GM23248 (cell line): Measurements from ENCODE around the gene MAP1B. TPM values are rescaled to one million over a fixed set of nuclear protein-coding genes. Genes with fewer than 3 reads are reported as not detected.

Experiments
- DNase-seq: peaks from one replicate; pipeline ENCODE4 v3.0.0-alpha.2; 2015
- H2AFZ ChIP-seq: fragments of 200-600 bp; sonication (generic); 2 replicates; pipeline ENCODE4 v1.6.1; 2016; ENCODE audit warnings: antibody characterized with exemption
- H3F3A ChIP-seq: fragments of 200-600 bp; sonication (generic); 2 replicates; pipeline ENCODE4 v1.6.1; 2016; ENCODE audit warnings: mild to moderate bottlenecking, antibody characterized with exemption, mixed run types; ENCODE audit not compliant: insufficient read depth
- H3K27ac ChIP-seq: fragments of 200-600 bp; sonication (generic); 2 replicates; pipeline ENCODE4 v1.5.1; 2016; ENCODE audit warnings: mild to moderate bottlenecking
- H3K27me3 ChIP-seq: fragments of 200-600 bp; sonication (generic); replicated peaks from 2 replicates; pipeline ENCODE4 v1.6.1; 2016; ENCODE audit warnings: mild to moderate bottlenecking; ENCODE audit not compliant: insufficient read depth
- H3K36me3 ChIP-seq: fragments of 200-600 bp; sonication (generic); 2 replicates; pipeline ENCODE4 v1.6.1; 2016; ENCODE audit warnings: low read depth, mild to moderate bottlenecking
- H3K4me1 ChIP-seq: fragments of 200-600 bp; sonication (generic); 2 replicates; pipeline ENCODE4 v1.6.1; 2016; ENCODE audit warnings: mild to moderate bottlenecking; ENCODE audit not compliant: insufficient read depth
- H3K4me2 ChIP-seq: fragments of 200-600 bp; sonication (generic); one replicate; pipeline ENCODE4 v1.6.1; 2016; ENCODE audit warnings: mild to moderate bottlenecking; ENCODE audit not compliant: unreplicated experiment
- H3K4me3 ChIP-seq: fragments of 200-600 bp; sonication (generic); 2 replicates; pipeline ENCODE4 v1.5.1; 2016; ENCODE audit warnings: mild to moderate bottlenecking
- H3K79me2 ChIP-seq: fragments of 200-600 bp; sonication (generic); 2 replicates; pipeline ENCODE4 v1.6.1; 2016; ENCODE audit warnings: mild to moderate bottlenecking; ENCODE audit not compliant: insufficient read depth
- H3K9ac ChIP-seq: fragments of 200-600 bp; sonication (generic); 2 replicates; pipeline ENCODE4 v1.6.1; 2016; ENCODE audit warnings: mild to moderate bottlenecking
- H3K9me2 ChIP-seq: fragments of 200-600 bp; sonication (generic); 2 replicates; pipeline ENCODE4 v1.6.1; 2016; ENCODE audit warnings: mixed run types, mild to moderate bottlenecking, moderate library complexity; ENCODE audit not compliant: insufficient read depth
- H3K9me3 ChIP-seq: fragments of 200-600 bp; sonication (generic); one replicate; pipeline ENCODE4 v1.6.1; 2017; ENCODE audit warnings: low read depth
- H4K20me1 ChIP-seq: fragments of 200-600 bp; sonication (generic); 2 replicates; pipeline ENCODE4 v1.6.0; 2016; ENCODE audit not compliant: insufficient read depth
- EZH2 ChIP-seq: fragments of 200-600 bp; sonication (generic); IDR thresholded peaks from 2 replicates; pipeline ENCODE4 v1.6.1; 2018; ENCODE audit warnings: antibody characterized with exemption, mild to moderate bottlenecking; ENCODE audit not compliant: insufficient read depth, poor library complexity, severe bottlenecking
- EZH2phosphoT487 ChIP-seq: fragments of 200-600 bp; sonication (generic); IDR thresholded peaks from 2 replicates; pipeline ENCODE4 v1.6.1; 2018; ENCODE audit warnings: antibody characterized with exemption, moderate library complexity, mild to moderate bottlenecking, low read depth; ENCODE audit not compliant: insufficient read depth
- WGBS, 2 experiments: methylation state at CpG; one replicate each; pipeline ENCODE4 v1.1.6; 2015 to 2017; ENCODE audit warnings: low lambda C conversion rate in 2 of 2, low coverage in 1 of 2; ENCODE audit errors: missing lambda C conversion rate in 2 of 2; 5-methylcytosine and 5-hydroxymethylcytosine counted together
- in situ Hi-C: fragments of 300-500 bp; cut with MboI; formaldehyde crosslinking; loops from 2 replicates; pipeline ENCODE4 v1.15.0; 2020
- polyA plus RNA-seq: library from polyadenylated mRNA; unstranded; fragments of >200 nt; fragmentation: Nextera tagmentation; extraction: Ambion mirVana; gene quantifications from 2 replicates; pipeline ENCODE4 v1.2.1, GENCODE V29; 2016
- total RNA-seq: library from RNA; depleted of rRNA; stranded (reverse); fragments of >200 nt; shearing (Covaris generic); gene quantifications from 2 replicates; pipeline ENCODE4 v1.2.3, GENCODE V29; 2014

The MAP1B gene
- total and polyA plus RNA-seq, 2 experiments from 2014 or later = 149 to 267 TPM

- H3K27me3 ChIP-seq = no peaks in the 10 kb centered on the region
- no peak overlapping the region for H3K27ac ChIP-seq
- H3F3A ChIP-seq = peaks cover 76% of the 10 kb centered on the region
- peaks cover 6% of the 10 kb centered on the region for H3K36me3 ChIP-seq
- peaks cover 65% of the 10 kb centered on the region for H3K4me1 ChIP-seq
- no peaks in the 10 kb centered on the region for H3K9me3 ChIP-seq
- no peaks in the 10 kb centered on the region for H3K9me2 ChIP-seq
- DNase-seq = no peak
- WGBS, 2 experiments = 86 to 90% methylated on average over 4 of the region's 4 CpGs
- TF ChIP-seq EZH2phosphoT487 = no peak
- TF ChIP-seq EZH2 = no peak
- no peak overlapping the region for H3K4me3 ChIP-seq
- no peaks in the 10 kb centered on the region for H4K20me1 ChIP-seq
- H3K4me2 ChIP-seq = no peak overlapping the region
- in situ Hi-C loops = no loop called here
- H3K9ac ChIP-seq = no peak overlapping the region
- no peak overlapping the region for H2AFZ ChIP-seq
- H3K79me2 ChIP-seq = peaks cover 90% of the 10 kb centered on the region
Measured at GRCh38 chr5:72153551-72153950, 46.3 kb downstream of the MAP1B start.

- Histone ChIP-seq H3F3A (peaks cover 80% of the 10 kb centered on the region), H4K20me1 (no peaks in the 10 kb centered on the region), H3K4me3 (no peak overlapping the region), H3K27ac (no peak overlapping the region), H3K27me3 (no peaks in the 10 kb centered on the region), H2AFZ (no peak overlapping the region), H3K4me2 (no peak overlapping the region), H3K9me2 (no peaks in the 10 kb centered on the region), H3K9me3 (no peaks in the 10 kb centered on the region), H3K9ac (no peak overlapping the region), H3K36me3 (peaks cover 4% of the 10 kb centered on the region), H3K79me2 (peaks cover 90% of the 10 kb centered on the region), H3K4me1 (peaks cover 71% of the 10 kb centered on the region)
- TF ChIP-seq EZH2phosphoT487 = no peak
- TF ChIP-seq EZH2 = no peak
- no peak for DNase-seq
- in situ Hi-C loops = no loop called here
- 77 to 81% methylated on average over 5 of the region's 5 CpGs for WGBS, 2 experiments
Measured at GRCh38 chr5:72154076-72154756, 46.9 kb downstream of the MAP1B start.

- H3K9ac ChIP-seq = peak overlapping the region; percentile 54
- DNase-seq = peak; percentile 94
- H3K4me2 ChIP-seq = peak overlapping the region; percentile 73
- no peak for TF ChIP-seq EZH2phosphoT487
- TF ChIP-seq EZH2 = no peak
- H2AFZ ChIP-seq = no peak overlapping the region
- H3K4me3 ChIP-seq = peak overlapping the region; percentile 23
- no peaks in the 10 kb centered on the region for H3K9me3 ChIP-seq
- H3K9me2 ChIP-seq = no peaks in the 10 kb centered on the region
- peaks cover 83% of the 10 kb centered on the region for H3K79me2 ChIP-seq
- no peaks in the 10 kb centered on the region for H3K36me3 ChIP-seq
- 2% methylated on average over 5 of the region's 5 CpGs for WGBS, 2 experiments
- in situ Hi-C loops = no loop called here
- H3K4me1 ChIP-seq = peaks cover 84% of the 10 kb centered on the region
- peak overlapping the region; percentile 80 for H3K27ac ChIP-seq
- H3F3A ChIP-seq = peaks cover 77% of the 10 kb centered on the region
- no peaks in the 10 kb centered on the region for H4K20me1 ChIP-seq
- H3K27me3 ChIP-seq = no peaks in the 10 kb centered on the region
Measured at GRCh38 chr5:72156946-72157624, 49.8 kb downstream of the MAP1B start.

- Histone ChIP-seq H3K4me2 (peak overlapping the region; percentile 73), H3K9ac (peak overlapping the region; percentile 54), H3K4me3 (peak overlapping the region; percentile 17), H3K79me2 (peaks cover 83% of the 10 kb centered on the region), H4K20me1 (no peaks in the 10 kb centered on the region), H3K9me3 (no peaks in the 10 kb centered on the region), H3K36me3 (no peaks in the 10 kb centered on the region), H3K27me3 (no peaks in the 10 kb centered on the region), H3K27ac (peak overlapping the region; percentile 80), H3K9me2 (no peaks in the 10 kb centered on the region), H3K4me1 (peaks cover 83% of the 10 kb centered on the region), H2AFZ (no peak overlapping the region), H3F3A (peaks cover 76% of the 10 kb centered on the region)
- 14 to 17% methylated on average over 3 of the region's 3 CpGs for WGBS, 2 experiments
- peak; percentile 58 for DNase-seq
- in situ Hi-C loops = no loop called here
- TF ChIP-seq EZH2phosphoT487 (no peak), EZH2 (no peak)
Measured at GRCh38 chr5:72157625-72157962, 50.3 kb downstream of the MAP1B start.
